GM12874 (cell line): ENCODE results near the gene IQGAP2.

Experiments used
- TF ChIP-seq, protein P1 (sequence below): IDR thresholded peaks from 2 replicates; pipeline ENCODE4 v1.5.1; 2011; ENCODE audit warnings: low read depth, mild to moderate bottlenecking, control low read depth, low read length, moderate library complexity; ENCODE audit not compliant: insufficient read depth

The IQGAP2 gene

DNA sequence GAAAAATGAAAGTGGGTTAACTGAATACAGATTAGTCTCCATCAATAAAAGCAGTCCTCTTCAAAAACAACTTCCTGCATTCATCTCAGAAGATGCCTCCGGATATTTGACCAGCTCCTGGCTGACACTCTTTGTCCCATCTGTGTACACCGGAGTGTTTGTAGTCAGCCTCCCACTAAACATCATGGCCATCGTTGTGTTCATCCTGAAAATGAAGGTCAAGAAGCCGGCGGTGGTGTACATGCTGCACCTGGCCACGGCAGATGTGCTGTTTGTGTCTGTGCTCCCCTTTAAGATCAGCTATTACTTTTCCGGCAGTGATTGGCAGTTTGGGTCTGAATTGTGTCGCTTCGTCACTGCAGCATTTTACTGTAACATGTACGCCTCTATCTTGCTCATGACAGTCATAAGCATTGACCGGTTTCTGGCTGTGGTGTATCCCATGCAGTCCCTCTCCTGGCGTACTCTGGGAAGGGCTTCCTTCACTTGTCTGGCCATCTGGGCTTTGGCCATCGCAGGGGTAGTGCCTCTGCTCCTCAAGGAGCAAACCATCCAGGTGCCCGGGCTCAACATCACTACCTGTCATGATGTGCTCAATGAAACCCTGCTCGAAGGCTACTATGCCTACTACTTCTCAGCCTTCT is 329.4 kb downstream of the IQGAP2 start:
- TF ChIP-seq, protein P1, sequence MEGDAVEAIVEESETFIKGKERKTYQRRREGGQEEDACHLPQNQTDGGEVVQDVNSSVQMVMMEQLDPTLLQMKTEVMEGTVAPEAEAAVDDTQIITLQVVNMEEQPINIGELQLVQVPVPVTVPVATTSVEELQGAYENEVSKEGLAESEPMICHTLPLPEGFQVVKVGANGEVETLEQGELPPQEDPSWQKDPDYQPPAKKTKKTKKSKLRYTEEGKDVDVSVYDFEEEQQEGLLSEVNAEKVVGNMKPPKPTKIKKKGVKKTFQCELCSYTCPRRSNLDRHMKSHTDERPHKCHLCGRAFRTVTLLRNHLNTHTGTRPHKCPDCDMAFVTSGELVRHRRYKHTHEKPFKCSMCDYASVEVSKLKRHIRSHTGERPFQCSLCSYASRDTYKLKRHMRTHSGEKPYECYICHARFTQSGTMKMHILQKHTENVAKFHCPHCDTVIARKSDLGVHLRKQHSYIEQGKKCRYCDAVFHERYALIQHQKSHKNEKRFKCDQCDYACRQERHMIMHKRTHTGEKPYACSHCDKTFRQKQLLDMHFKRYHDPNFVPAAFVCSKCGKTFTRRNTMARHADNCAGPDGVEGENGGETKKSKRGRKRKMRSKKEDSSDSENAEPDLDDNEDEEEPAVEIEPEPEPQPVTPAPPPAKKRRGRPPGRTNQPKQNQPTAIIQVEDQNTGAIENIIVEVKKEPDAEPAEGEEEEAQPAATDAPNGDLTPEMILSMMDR = no peak

DNA sequence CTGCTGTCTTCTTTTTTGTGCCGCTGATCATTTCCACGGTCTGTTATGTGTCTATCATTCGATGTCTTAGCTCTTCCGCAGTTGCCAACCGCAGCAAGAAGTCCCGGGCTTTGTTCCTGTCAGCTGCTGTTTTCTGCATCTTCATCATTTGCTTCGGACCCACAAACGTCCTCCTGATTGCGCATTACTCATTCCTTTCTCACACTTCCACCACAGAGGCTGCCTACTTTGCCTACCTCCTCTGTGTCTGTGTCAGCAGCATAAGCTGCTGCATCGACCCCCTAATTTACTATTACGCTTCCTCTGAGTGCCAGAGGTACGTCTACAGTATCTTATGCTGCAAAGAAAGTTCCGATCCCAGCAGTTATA is 329.9 kb downstream of the IQGAP2 start:
- TF ChIP-seq, protein P1 = no peak

DNA sequence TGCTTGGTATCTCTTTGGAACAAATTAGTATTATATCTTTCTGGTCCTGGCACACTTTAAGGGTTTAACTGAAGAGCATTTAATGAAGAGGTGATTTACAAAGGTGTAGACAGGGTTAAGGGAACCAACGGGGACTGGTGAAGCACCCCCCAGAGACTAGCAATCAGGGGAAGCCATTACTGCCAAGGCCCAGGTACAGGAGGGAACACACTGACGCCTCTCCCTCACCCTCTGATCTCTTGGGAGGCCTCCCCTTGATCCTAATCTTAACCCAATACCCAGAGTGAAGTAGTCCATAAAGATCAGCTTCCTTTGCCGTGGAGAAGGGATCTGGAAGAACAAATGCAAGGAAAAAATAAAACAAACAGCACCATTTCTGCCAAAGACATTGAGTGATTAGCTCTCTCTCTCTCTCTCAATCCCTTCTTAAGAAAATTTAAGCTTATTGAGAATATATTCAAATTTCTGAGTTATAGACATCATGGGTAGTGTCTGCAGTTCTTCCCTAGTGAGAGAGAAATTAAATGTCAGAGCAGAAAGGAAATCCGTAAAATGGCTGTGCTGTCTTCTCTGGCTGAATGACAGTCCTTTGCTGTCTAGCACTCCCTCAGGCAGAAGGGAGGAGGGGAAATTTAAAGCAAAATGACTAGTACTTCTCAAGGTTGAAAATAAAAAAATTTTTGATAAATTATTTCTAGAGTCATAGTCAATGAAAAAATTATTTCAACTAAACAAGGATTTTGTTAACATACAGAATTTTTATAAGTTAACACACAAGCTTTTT is 332.9 kb downstream of the IQGAP2 start:
- TF ChIP-seq, protein P1 = no peak

DNA sequence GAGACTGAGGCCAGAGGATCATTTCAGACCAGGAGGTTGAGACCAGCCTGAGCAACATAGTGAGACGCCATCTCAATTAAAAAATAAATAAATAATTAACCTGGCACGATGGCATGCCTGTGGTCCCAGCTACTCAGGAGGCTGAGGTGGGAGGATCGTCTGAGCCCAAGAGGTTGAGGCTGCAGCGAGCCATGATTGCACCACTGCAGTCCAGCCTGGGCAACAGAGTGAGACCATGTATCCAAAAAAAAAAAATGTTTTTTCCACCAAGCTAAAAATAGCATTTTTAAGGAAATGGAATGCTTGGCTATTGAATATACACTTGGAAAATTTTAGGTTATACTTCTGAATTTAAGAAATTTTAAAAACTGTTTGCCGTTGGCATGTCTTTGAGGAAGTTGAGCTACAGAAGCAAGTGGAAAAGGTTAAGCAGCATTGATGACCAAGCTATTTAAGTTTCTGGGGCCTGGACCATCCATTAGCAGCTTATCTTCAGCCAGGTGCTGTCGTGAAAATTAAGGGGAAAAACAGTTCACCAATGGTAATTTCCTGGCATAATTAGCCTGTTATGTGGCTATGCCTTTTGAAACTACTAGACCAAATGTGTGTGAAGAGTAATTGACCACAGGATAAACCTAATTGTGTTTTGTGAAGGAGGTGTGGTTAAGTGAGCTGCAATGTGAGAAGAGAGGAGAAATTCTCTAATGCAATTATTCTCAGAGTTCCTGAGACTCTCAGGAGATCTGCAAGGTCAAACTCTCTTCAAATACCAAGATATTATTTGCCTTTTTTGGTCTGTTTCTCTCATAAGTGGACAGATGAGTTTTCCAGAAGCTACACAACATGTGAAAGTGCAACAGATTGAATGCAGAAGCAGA is 333.8 kb downstream of the IQGAP2 start:
- TF ChIP-seq, protein P1 = no peak

DNA sequence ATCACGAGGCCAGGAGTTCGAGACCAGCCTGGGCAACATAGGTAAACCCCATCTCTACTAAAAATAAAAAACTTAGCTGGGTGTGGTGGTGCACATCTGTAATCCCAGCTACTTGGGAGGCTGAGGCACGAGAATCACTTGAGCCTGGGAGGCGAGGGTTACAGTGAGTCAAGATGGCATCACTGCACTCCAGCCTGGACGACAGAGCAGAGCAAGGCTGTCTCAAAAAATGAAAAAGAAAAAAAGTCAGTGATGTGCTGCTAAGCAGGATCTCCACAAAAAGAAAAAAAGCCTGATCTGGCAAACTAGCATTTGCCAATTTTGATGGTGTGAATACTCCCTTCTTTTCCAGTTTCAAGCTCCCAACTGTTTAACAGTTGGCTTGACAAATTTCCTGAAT is 334.8 kb downstream of the IQGAP2 start:
- TF ChIP-seq, protein P1 = no peak

DNA sequence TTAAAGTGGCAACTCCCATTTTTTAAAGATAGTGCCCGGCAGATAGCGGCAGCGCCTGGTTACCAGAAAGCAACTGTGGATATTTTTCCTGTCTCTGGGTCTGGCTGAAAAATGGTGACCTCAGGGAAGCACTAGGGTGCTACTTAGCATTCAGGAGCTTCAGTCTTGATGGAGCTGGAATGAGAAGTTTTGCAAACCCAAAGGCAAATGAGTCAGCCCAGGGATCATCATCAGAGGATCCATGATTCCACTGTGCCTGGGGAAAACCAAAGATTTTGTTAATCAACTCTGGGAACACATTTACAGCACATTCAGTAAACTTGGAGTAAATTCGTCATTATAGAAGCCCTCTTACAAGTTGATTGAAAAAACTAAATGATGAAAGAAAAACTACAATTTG is 339.5 kb downstream of the IQGAP2 start:
- TF ChIP-seq, protein P1 = no peak

DNA sequence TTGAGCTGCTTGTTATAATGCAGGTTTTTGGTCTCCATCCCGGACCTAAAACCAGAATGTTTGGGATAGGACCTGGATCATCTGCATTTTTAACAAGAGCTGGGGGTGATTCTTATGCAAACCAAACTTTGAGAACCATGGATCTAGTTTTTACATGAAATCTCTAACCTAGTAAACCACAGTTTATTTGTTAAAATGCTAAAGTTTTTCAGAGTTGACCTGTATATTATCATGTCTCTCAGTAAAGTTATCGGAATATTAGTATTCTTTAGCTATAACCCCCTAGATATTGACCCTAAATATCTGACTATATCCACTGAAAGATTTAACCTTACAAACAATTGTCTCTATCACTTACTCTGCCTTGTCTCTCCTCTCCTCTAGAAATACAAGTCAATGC is 341.5 kb downstream of the IQGAP2 start:
- TF ChIP-seq, protein P1 = no peak
